ENCODE results near the gene SCFD2. TPM values are rescaled to one million over a fixed set of nuclear protein-coding genes. Genes with fewer than 3 reads are reported as not detected.
"Not testable (repeated sequence)": the region's sequence is repeated elsewhere in the genome, so short reads cannot be mapped to it uniquely, and the experiment has no call there.

Gene SCFD2
- total RNA-seq, 1 donor from 2014 or later, result 16.2 TPM

DNA sequence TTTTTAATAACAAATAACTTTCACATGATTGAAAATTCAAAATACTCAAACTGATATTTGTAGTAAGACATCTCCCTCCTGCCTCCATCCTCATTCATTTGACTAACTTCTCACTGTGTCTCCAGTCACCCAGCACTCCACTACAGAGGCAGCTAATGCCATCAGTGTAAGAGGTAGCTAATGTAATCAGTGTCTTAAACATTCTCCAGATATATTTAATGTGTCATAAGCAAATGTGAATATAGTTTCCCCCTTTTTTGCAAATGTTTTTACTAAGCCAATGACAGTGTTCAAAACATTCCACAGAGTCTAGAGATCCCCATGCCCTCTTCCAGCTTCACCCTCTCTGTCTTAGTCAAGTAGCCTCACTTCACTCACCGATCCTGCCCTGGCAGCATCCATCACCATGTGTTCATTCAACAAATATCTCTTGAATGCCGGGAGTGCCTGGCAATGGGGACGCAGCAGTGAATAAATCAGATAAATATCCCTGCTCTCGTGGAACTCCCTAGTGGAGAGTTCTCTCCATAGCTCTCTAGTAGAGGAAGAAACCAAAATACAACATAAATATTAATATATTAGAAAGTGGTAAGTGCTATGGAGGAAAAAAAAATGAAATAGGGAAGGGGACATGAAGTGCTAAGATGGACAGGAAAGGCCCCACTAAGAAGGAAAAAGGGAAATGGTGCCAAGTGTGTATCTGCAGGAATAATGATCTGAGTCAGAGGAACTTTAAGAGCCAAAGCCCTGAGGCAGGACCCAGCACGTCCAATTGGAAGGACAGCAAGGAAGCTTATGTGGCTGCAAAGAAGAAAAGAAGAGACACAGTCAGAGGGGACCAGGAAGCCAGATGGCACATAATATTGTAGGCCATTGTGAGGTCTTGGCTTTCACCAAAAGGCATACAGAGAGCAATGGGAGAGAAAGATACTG is 18.7 kb downstream of the SCFD2 start:
- Histone ChIP-seq H3K4me3 (ENCODE audit: low read length in 3 of 3) (no peak overlapping the region), H3K36me3 (ENCODE audit: control insufficient read depth in 3 of 3, insufficient read depth in 3 of 3, low read length in 3 of 3) (peaks cover 1 to 4% (median 2%) of the 10 kb centered on the region in 3 donors), H3K4me1 (ENCODE audit: control insufficient read depth in 3 of 3, insufficient read depth in 3 of 3, low read length in 3 of 3) (peaks cover 5 to 7% (median 7%) of the 10 kb centered on the region in 3 donors), H3K9ac (ENCODE audit: low read depth in 1 of 3, low read length in 3 of 3) (peak overlapping the region in 1 of 3 donors; percentile 47), H3K27me3 (ENCODE audit: control insufficient read depth in 3 of 3, insufficient read depth in 3 of 3, low read length in 3 of 3) (no peaks in the 10 kb centered on the region), H3K9me3 (ENCODE audit: control insufficient read depth in 3 of 3, low read length in 3 of 3) (no peaks in the 10 kb centered on the region), H3K27ac (ENCODE audit: low read depth, low read length) (no peak overlapping the region)

DNA sequence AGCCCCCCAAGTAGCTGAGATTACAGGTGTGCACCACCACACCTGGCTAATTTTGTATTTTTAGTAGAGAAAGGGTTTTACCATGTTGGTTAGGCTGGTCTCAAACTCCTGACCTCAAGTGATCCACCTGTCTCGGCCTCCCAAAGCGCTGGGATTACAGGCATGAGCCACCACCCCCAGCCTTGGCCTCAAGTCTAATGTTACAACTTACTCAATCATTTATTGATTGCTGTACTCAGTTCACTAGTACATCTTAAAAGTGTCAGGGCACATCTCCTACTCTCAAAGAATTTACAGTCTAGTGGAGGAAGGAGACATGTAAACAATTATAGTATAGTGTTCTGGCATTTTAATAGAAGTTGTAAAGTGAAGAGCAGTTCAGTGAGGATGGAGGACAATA is 19.5 kb downstream of the SCFD2 start:
- H3K36me3 ChIP-seq (ENCODE audit: control insufficient read depth in 3 of 3, insufficient read depth in 3 of 3, low read length in 3 of 3); H3K4me3 ChIP-seq (ENCODE audit: low read length in 3 of 3); H3K27ac ChIP-seq (ENCODE audit: low read depth, low read length); H3K9me3 ChIP-seq (ENCODE audit: control insufficient read depth in 3 of 3, low read length in 3 of 3); H3K4me1 ChIP-seq (ENCODE audit: control insufficient read depth in 3 of 3, insufficient read depth in 3 of 3, low read length in 3 of 3); H3K27me3 ChIP-seq (ENCODE audit: control insufficient read depth in 3 of 3, insufficient read depth in 3 of 3, low read length in 3 of 3); H3K9ac ChIP-seq (ENCODE audit: low read depth in 1 of 3, low read length in 3 of 3): not testable (repeated sequence)

GRCh38 chr4:53340145-53340544 is 25.7 kb downstream of the SCFD2 start:
- H3K4me1 ChIP-seq (ENCODE audit: control insufficient read depth in 3 of 3, insufficient read depth in 3 of 3, low read length in 3 of 3); H3K27me3 ChIP-seq (ENCODE audit: control insufficient read depth in 3 of 3, insufficient read depth in 3 of 3, low read length in 3 of 3); H3K4me3 ChIP-seq (ENCODE audit: low read length in 3 of 3); H3K36me3 ChIP-seq (ENCODE audit: control insufficient read depth in 3 of 3, insufficient read depth in 3 of 3, low read length in 3 of 3); H3K9ac ChIP-seq (ENCODE audit: low read depth in 1 of 3, low read length in 3 of 3); H3K27ac ChIP-seq (ENCODE audit: low read depth, low read length); H3K9me3 ChIP-seq (ENCODE audit: control insufficient read depth in 3 of 3, low read length in 3 of 3): not testable (repeated sequence)

GRCh38 chr4:53334916-53335315 is 30.9 kb downstream of the SCFD2 start:
- H3K36me3 ChIP-seq (ENCODE audit: control insufficient read depth in 3 of 3, insufficient read depth in 3 of 3, low read length in 3 of 3); H3K9ac ChIP-seq (ENCODE audit: low read depth in 1 of 3, low read length in 3 of 3); H3K27ac ChIP-seq (ENCODE audit: low read depth, low read length); H3K9me3 ChIP-seq (ENCODE audit: control insufficient read depth in 3 of 3, low read length in 3 of 3); H3K27me3 ChIP-seq (ENCODE audit: control insufficient read depth in 3 of 3, insufficient read depth in 3 of 3, low read length in 3 of 3); H3K4me1 ChIP-seq (ENCODE audit: control insufficient read depth in 3 of 3, insufficient read depth in 3 of 3, low read length in 3 of 3); H3K4me3 ChIP-seq (ENCODE audit: low read length in 3 of 3): not testable (repeated sequence)

DNA sequence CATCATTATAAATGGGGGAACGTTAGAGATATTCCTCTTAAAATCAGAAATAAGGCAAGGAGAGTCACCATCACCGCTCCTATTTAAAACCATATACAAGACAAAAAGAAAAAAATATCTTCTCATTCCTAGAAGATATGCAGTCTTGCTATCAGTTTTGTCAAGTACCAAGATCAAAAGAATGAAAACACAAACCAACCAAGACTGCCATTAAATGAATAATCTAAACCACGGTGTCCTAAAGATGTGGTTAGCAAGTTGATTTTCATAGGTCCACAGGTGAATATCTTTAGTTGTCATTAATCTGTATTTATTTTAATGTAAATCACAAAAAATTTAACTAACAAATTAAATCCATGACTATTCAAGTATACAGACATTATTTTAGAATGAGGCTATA is 39.3 kb downstream of the SCFD2 start:
- Histone ChIP-seq H3K4me3 (ENCODE audit: low read length in 3 of 3) (no peak overlapping the region), H3K9me3 (ENCODE audit: control insufficient read depth in 3 of 3, low read length in 3 of 3) (no peaks in the 10 kb centered on the region), H3K36me3 (ENCODE audit: control insufficient read depth in 3 of 3, insufficient read depth in 3 of 3, low read length in 3 of 3) (no peaks in the 10 kb centered on the region), H3K27ac (ENCODE audit: low read depth, low read length) (no peak overlapping the region), H3K27me3 (ENCODE audit: control insufficient read depth in 3 of 3, insufficient read depth in 3 of 3, low read length in 3 of 3) (no peaks in the 10 kb centered on the region), H3K4me1 (ENCODE audit: control insufficient read depth in 3 of 3, insufficient read depth in 3 of 3, low read length in 3 of 3) (peaks cover 0 to 4% (median 2%) of the 10 kb centered on the region in 3 donors), H3K9ac (ENCODE audit: low read depth in 1 of 3, low read length in 3 of 3) (no peak overlapping the region)

DNA sequence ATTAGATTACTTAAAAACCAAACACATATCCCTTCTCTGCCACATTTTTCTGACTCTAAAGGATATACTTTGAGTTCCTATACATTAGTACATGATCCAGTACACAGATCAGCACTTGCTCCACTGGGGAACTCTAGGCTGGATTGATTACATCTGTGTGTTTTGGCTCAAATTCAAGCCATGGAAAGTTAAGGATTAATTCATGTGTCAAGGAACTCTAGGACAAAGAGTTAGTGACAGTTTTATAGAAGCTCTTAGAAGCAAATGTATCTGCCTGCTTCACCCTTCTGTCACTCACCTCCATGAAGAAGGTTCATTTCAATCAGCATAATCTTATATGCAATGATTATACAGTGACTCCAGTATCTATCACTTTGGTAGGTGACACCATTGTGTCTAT is 43.2 kb downstream of the SCFD2 start:
- no peak overlapping the region for H3K4me3 ChIP-seq (ENCODE audit: low read length in 3 of 3)
- H3K9me3 ChIP-seq (ENCODE audit: control insufficient read depth in 3 of 3, low read length in 3 of 3), result no peaks in the 10 kb centered on the region
- H3K9ac ChIP-seq (ENCODE audit: low read depth in 1 of 3, low read length in 3 of 3), result no peak overlapping the region

GRCh38 chr4:53321984-53322289 is 43.9 kb downstream of the SCFD2 start:
- Histone ChIP-seq H3K27me3 (ENCODE audit: control insufficient read depth in 3 of 3, insufficient read depth in 3 of 3, low read length in 3 of 3) (no peaks in the 10 kb centered on the region), H3K4me3 (ENCODE audit: low read length in 3 of 3) (no peak overlapping the region), H3K27ac (ENCODE audit: low read depth, low read length) (peak overlapping the region; percentile 34), H3K4me1 (ENCODE audit: control insufficient read depth in 3 of 3, insufficient read depth in 3 of 3, low read length in 3 of 3) (peaks cover 0 to 4% (median 2%) of the 10 kb centered on the region in 3 donors), H3K9me3 (ENCODE audit: control insufficient read depth in 3 of 3, low read length in 3 of 3) (no peaks in the 10 kb centered on the region), H3K9ac (ENCODE audit: low read depth in 1 of 3, low read length in 3 of 3) (no peak overlapping the region), H3K36me3 (ENCODE audit: control insufficient read depth in 3 of 3, insufficient read depth in 3 of 3, low read length in 3 of 3) (no peaks in the 10 kb centered on the region)

More for the DNA sequence above, 43.2 kb downstream of the SCFD2 start:
- Histone ChIP-seq H3K27ac (ENCODE audit: low read depth, low read length) (no peak overlapping the region), H3K36me3 (ENCODE audit: control insufficient read depth in 3 of 3, insufficient read depth in 3 of 3, low read length in 3 of 3) (no peaks in the 10 kb centered on the region), H3K27me3 (ENCODE audit: control insufficient read depth in 3 of 3, insufficient read depth in 3 of 3, low read length in 3 of 3) (no peaks in the 10 kb centered on the region), H3K4me1 (ENCODE audit: control insufficient read depth in 3 of 3, insufficient read depth in 3 of 3, low read length in 3 of 3) (peaks cover 0 to 4% (median 2%) of the 10 kb centered on the region in 3 donors)

GRCh38 chr4:53321151-53321983 is 44.5 kb downstream of the SCFD2 start:
- no peak overlapping the region for H3K9ac ChIP-seq (ENCODE audit: low read depth in 1 of 3, low read length in 3 of 3)
- H3K27ac ChIP-seq (ENCODE audit: low read depth, low read length), result peak overlapping the region; percentile 34
- H3K9me3 ChIP-seq (ENCODE audit: control insufficient read depth in 3 of 3, low read length in 3 of 3), result no peaks in the 10 kb centered on the region
- no peaks in the 10 kb centered on the region for H3K36me3 ChIP-seq (ENCODE audit: control insufficient read depth in 3 of 3, insufficient read depth in 3 of 3, low read length in 3 of 3)
- no peak overlapping the region for H3K4me3 ChIP-seq (ENCODE audit: low read length in 3 of 3)
- peaks cover 0 to 4% (median 2%) of the 10 kb centered on the region in 3 donors for H3K4me1 ChIP-seq (ENCODE audit: control insufficient read depth in 3 of 3, insufficient read depth in 3 of 3, low read length in 3 of 3)
- no peaks in the 10 kb centered on the region for H3K27me3 ChIP-seq (ENCODE audit: control insufficient read depth in 3 of 3, insufficient read depth in 3 of 3, low read length in 3 of 3)

- Histone ChIP-seq H3K36me3 (ENCODE audit: control insufficient read depth in 3 of 3, insufficient read depth in 3 of 3, low read length in 3 of 3) (no peaks in the 10 kb centered on the region), H3K27me3 (ENCODE audit: control insufficient read depth in 3 of 3, insufficient read depth in 3 of 3, low read length in 3 of 3) (no peaks in the 10 kb centered on the region), H3K27ac (ENCODE audit: low read depth, low read length) (no peak overlapping the region), H3K4me1 (ENCODE audit: control insufficient read depth in 3 of 3, insufficient read depth in 3 of 3, low read length in 3 of 3) (no peaks in the 10 kb centered on the region), H3K9me3 (ENCODE audit: control insufficient read depth in 3 of 3, low read length in 3 of 3) (no peaks in the 10 kb centered on the region), H3K9ac (ENCODE audit: low read depth in 1 of 3, low read length in 3 of 3) (no peak overlapping the region), H3K4me3 (ENCODE audit: low read length in 3 of 3) (no peak overlapping the region)
These were observed 50.6 kb downstream of the SCFD2 start for GRCh38 chr4:53315300-53315699.

DNA sequence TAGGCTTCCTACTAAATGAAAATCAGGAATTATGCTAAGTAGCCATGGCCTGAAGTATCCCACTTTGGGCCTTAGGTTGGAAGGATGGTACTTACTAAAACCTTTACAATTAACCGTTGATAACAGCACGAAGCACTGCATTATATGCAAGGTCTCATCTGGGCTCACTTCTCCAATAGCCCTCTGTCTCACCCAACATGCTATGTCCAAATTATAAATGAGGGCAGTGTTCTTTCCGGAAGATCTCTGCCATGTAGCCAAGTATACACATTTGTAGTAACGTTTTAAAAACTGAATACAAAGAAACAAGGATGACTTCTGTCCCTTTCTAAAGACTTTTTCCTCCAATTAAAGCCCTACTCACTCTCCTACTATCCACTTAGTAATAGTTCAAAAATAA is 51.6 kb downstream of the SCFD2 start:
- no peak overlapping the region for H3K9ac ChIP-seq (ENCODE audit: low read depth in 1 of 3, low read length in 3 of 3)
- H3K27ac ChIP-seq (ENCODE audit: low read depth, low read length), result no peak overlapping the region
- H3K27me3 ChIP-seq (ENCODE audit: control insufficient read depth in 3 of 3, insufficient read depth in 3 of 3, low read length in 3 of 3), result no peaks in the 10 kb centered on the region
- H3K36me3 ChIP-seq (ENCODE audit: control insufficient read depth in 3 of 3, insufficient read depth in 3 of 3, low read length in 3 of 3), result no peaks in the 10 kb centered on the region
- H3K4me3 ChIP-seq (ENCODE audit: low read length in 3 of 3), result no peak overlapping the region
- no peaks in the 10 kb centered on the region for H3K4me1 ChIP-seq (ENCODE audit: control insufficient read depth in 3 of 3, insufficient read depth in 3 of 3, low read length in 3 of 3)
- H3K9me3 ChIP-seq (ENCODE audit: control insufficient read depth in 3 of 3, low read length in 3 of 3), result no peaks in the 10 kb centered on the region
